NCI-H524 (cell line): ENCODE measurements around the gene TMPRSS4.
A peak's percentile ranks its signal among the peaks of the same experiment; 100 is the strongest.

Experiments
- DNase-seq, 2 experiments: peaks; one replicate each; lab custom pipeline; 2025; lab: John Stamatoyannopoulos, UW

Gene TMPRSS4

GRCh38 chr11:118076754-118077281 is at the start of gene TMPRSS4:
Gene TMPRSS4, plus strand, starts transcription at chr11:118077078. Its CDS starts 225 bp downstream, at chr11:118077303.
- DNase-seq: no peak

GRCh38 chr11:118027694-118028093 is 49.2 kb upstream of the TMPRSS4 start:
- no peak for DNase-seq

- no peak for DNase-seq
Measured at GRCh38 chr11:118028626-118029025, 48.3 kb upstream of the TMPRSS4 start.

GRCh38 chr11:118033443-118033842 is 43.4 kb upstream of the TMPRSS4 start:
- DNase-seq: no peak

- DNase-seq: no peak
Measured at GRCh38 chr11:118042141-118042540, 34.7 kb upstream of the TMPRSS4 start.

- DNase-seq: no peak
Measured at GRCh38 chr11:118042796-118043195, 34.1 kb upstream of the TMPRSS4 start.

GRCh38 chr11:118045191-118045590 is 31.7 kb upstream of the TMPRSS4 start:
- peak in 1 of 2 experiments; percentile 18 for DNase-seq

- DNase-seq: peak; percentile 41 to 83
Measured at GRCh38 chr11:118046051-118046963, 30.6 kb upstream of the TMPRSS4 start.

- DNase-seq: no peak
Measured at GRCh38 chr11:118046964-118047700, 29.7 kb upstream of the TMPRSS4 start.

- DNase-seq: no peak
Measured at GRCh38 chr11:118047749-118048148, 29.1 kb upstream of the TMPRSS4 start.

GRCh38 chr11:118048472-118049370 is 28.2 kb upstream of the TMPRSS4 start:
- no peak for DNase-seq

GRCh38 chr11:118049771-118050170 is 27.1 kb upstream of the TMPRSS4 start:
- DNase-seq: no peak

GRCh38 chr11:118050208-118050891 is 26.5 kb upstream of the TMPRSS4 start:
- DNase-seq: no peak

- no peak for DNase-seq
Measured at GRCh38 chr11:118051136-118051610, 25.7 kb upstream of the TMPRSS4 start.

GRCh38 chr11:118051611-118052461 is 25.0 kb upstream of the TMPRSS4 start:
- no peak for DNase-seq

- no peak for DNase-seq
Measured at GRCh38 chr11:118052581-118053206, 24.2 kb upstream of the TMPRSS4 start.

- peak in 1 of 2 experiments; percentile 8 for DNase-seq
Measured at GRCh38 chr11:118054712-118055640, 21.9 kb upstream of the TMPRSS4 start.

- DNase-seq: no peak
Measured at GRCh38 chr11:118055966-118056365, 20.9 kb upstream of the TMPRSS4 start.
